NCI-H2171 (cell line): ENCODE measurements around the gene LRRTM2.
"Not testable (repeated sequence)": the region's sequence is repeated elsewhere in the genome, so short reads cannot be mapped to it uniquely, and the experiment has no call there.

ENCODE experiments used
- DNase-seq: peaks from one replicate; lab custom pipeline; 2025; lab: John Stamatoyannopoulos, UW

LRRTM2 gene

DNA sequence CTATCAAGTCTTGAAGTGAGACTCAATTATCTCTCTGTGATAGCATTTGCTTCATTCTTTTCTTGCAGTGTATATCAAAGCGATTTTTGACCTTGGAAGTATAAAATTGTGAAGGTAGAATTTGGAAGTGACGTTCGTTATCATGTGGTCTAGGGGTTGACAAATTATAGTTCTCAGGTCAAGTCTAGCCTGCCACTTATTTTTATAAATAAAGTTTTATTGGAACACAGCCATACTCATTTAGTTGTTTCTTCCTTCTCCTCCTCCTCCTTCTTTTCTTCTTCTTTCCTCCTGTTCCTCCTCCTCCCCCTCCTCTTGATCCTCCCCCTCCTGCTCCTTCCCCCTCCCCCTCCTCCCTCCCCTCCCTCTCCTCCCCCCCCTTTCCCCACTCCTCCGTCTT lies 38.0 kb downstream of the LRRTM2 start:
- DNase-seq, result no peak

DNA sequence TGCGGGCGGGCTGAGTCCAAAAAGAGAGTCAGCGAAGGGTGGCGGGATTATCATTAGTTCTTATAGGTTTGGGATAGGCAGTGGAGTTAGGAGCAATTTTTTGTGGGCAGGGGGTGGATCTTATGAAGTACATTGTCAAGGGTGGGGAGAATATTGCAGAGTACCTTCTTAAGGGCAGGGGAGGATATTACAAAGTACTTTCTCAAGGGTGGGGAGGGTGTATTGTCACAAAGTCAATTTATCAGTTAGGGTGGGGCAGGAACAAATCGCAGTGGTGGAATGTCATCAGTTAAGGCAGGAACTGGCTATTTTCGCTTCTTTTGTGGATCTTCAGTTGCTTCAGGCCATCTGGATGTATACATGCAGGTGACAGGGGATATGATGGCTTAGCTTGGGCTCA lies 40.3 kb downstream of the LRRTM2 start:
- not testable (repeated sequence) for DNase-seq

DNA sequence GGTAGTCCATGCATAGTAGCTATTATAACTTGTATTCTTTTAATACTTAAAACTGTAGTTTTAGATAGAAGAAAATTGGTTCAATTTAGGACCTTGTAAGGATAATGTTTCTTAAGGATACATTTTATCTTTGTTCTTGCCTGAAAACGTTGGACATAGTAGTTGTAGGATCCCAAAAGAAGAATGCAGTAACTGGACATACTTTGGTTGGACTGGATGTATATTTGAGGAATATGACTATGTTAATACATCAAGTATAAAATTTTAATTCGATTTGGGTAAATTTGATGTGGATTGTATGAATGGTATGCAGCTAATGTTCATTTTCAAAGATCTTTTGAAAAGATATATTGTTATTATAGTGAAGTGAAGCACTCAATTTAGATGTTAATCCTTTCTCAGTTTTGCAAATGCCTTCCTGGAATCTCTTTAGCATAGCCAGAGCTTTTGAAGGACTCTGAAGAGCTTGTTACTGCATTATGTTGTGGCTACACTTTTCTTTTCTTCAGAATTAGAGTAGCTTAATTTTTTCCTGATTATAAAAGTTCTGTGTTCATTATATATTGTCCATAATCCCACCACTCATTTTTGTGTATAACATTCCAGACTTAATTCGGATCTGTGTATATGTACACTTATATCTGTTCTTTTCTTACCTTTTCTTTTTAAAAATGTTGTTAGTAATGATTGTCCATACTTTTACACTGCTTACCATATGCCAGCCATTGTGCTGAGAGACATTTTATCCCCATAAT lies 41.2 kb downstream of the LRRTM2 start:
- DNase-seq, result no peak

DNA sequence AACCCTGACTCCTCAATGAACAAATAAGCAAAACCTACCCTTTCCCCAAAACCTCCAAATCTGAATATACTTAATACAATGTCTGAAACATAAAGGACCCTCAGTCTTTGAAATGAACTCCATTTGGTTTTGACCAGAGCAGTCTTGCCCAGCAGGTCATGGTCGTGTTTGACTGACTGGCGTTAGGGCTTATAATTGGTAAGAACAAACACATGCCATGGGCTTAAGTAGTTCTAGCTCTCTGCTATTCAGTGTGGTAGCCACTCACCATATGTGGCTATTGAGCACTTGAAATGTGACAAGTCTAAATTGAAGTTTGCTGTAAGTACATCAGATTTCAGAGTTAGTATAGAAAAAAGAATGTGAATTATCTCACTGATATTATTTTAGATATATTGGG lies 42.1 kb downstream of the LRRTM2 start:
- no peak for DNase-seq

DNA sequence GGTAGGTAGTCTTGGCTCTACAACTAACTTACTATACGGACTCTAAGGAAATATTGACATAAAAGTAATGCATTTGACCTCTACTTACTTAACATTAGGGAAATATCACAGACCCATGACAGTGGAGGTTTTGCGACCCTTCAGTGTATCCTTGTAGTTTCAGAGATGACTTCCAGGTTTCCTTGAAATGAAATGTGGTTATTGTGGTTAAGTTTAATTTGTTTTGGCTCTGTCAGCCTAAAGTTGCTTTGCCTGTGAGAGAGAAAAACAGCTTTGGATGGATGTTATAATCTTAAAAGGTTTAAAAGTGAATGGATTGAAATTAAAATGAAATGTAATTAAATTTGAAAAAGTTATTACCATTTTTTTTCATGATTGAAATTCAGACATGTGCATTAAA lies 42.9 kb downstream of the LRRTM2 start:
- DNase-seq, result no peak

DNA sequence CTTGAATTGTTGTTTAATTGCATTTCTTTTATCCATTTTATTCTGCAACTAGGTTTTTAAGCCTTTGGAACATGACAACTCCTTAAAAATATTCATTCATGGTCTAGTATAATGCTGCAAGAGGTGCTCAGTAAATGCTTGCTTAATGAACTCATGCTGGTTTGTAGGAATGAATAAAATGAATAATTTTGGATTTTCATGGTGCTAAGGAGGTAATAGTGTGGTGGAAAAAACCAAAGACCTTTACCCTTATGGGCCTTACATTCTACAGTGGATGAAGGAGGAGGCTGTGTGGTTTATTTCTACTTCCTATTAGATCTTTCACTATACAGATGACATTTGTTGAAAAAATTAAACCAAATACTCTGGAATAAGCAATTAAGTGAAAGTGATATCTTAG lies 43.4 kb downstream of the LRRTM2 start:
- no peak for DNase-seq

DNA sequence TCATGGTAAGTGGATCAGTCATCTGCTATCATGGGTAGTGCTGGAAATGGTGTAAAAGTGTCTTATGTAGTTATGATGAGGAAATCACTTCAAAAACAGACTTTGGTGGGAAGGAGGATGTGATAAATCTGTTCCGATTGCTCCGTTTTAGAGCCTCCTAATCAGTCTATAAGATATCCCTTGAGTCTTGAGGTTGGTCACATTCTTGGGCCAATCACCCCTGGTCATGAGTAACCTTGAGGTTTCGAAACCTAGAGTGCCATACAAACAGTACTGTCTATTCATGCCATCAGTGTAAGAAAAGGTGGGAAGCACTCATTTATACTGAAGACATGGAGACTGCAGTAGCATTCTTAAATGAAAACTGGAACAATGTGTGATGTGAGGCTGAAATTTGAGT lies 45.8 kb downstream of the LRRTM2 start:
- DNase-seq, result no peak

DNA sequence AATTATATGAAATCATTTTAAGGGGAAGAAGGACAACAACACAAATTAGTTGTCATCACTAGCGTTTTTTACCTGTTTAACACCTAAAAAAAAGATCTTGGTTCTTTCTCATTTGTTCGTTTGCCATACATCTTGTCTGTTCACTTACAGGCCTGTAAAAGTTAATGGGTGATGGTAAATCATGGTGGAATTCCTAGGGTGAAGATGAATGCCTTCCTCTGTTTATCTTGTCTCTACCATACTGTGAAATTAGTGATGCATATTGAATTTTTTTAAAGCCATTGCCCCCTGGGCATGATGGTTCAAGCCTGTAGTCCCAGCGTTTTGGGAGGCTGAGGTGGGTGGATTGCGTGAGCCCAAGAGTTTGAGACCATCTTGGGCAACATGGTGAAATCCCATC lies 46.6 kb downstream of the LRRTM2 start:
- DNase-seq, result no peak

DNA sequence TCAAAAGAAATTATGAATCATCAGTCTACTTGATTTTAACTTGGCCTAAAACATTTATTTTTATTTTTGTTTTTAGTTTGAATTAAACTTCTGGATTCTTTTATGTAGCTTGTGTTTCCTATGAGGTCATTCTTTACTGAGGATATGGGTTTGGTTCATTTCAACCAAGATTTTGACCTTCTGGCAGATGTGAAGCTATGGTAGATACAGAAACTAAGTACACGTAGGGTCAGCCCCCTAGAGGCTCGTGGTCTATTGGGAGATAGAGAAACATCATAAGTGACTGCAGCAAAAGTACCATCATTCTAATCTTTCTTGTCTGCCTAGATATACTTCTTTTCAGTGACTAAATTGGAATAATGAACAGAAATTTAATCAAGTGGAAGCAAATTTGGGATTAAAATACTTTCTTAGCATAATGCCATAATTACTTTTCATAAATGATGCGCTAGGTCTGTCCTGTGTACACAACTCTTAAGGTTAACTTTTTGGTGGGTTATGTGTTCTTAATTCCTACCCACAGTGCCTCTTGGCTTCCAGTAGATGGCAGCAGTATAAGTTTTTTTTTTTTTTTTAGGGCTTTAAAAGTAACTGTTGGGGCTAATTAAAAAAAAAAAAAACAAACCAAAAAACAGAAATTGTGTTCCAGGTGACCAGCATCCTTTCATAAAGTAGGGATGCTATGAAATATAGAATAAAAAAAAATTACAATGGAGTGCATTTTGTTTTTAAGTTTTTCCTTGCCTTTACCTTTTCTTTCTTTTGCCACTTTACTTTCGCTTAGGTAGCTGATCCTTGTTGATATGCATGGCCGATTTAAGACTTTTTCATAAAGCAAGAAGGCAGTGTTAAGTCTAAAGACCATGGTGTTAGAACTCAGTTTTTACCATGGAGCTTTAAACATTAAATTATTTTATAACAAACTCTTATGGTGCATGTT lies 49.9 kb downstream of the LRRTM2 start:
- DNase-seq, result no peak

DNA sequence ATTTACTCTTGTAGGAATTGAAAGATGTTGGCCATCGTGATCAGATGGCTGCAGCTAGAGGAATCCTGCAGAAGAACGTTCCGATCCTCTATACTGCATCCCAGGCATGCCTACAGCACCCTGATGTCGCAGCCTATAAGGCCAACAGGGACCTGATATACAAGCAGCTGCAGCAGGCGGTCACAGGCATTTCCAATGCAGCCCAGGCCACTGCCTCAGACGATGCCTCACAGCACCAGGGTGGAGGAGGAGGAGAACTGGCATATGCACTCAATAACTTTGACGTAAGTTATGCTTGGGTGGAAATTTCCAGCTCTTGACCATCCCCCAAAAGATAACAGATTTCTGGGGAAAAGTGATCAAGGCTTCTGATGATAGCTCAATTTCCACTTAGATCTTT lies 50.6 kb downstream of the LRRTM2 start:
- no peak for DNase-seq

DNA sequence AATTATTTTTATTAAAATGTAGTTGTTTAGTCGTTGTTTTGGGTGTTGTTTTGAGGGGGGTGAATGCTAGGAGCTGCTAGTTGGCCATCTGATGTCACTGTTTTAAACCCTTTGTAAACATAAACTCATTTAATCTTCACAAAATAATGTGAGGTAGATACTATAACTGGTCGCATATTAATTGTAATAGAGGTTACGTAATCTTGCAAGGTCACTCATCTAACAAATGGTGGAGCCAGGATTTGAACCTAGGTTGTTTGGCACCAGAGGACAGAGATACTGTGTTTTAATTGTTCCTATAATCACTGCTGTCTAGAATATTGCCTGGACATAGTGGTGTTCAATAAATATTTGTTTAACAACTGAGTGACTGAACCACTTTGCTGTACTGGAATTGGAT lies 54.4 kb downstream of the LRRTM2 start:
- DNase-seq, result no peak

DNA sequence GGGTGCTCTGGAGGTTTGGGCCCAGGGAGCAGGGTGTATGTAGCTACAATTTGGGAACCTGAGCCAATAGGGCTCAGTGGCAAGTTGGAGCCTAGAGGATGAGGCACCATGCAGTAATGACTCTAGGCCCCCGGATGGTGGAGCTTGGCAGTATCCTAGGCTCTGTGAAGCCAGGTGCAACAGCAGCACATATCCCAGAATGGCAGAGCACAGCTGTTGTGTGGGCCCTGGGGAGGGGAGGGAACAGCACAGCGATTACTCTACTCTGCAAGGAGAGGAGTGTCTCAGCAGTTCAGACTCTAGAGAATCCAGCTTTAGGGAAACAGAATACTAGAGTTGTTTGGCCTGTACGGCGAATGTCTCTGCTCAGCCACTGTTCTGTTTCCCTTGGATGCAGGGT lies 56.1 kb downstream of the LRRTM2 start:
- DNase-seq, result peak; percentile 67
